Astrocyte (in vitro differentiated cells and primary cell): ENCODE measurements around the gene MRPS18A.

Experiments used
- CTCF ChIP-seq: IDR thresholded peaks from 2 replicates; pipeline ENCODE4 v1.5.1; 2011; ENCODE audit warnings: low read depth, mild to moderate bottlenecking, inconsistent platforms, low read length, moderate library complexity; ENCODE audit not compliant: insufficient read depth
- EZH2 ChIP-seq: IDR thresholded peaks from 2 replicates; pipeline ENCODE4 v1.6.1; 2012; ENCODE audit warnings: mild to moderate bottlenecking, low read length, inconsistent platforms; ENCODE audit not compliant: insufficient read depth

- TF ChIP-seq CTCF = no peak
- no peak for TF ChIP-seq EZH2
Measured at GRCh38 chr6:43734294-43734665, 46.7 kb upstream of the MRPS18A start.
